H1 (cell line): ENCODE data around the gene MAN1C1. TPM values are rescaled to one million over a fixed set of nuclear protein-coding genes. Genes with fewer than 3 reads are reported as not detected.

Experiments used
- CTCF ChIA-PET: fragments of 300-600 bp; sonication (Branson Sonifier 250); formaldehyde crosslinking; loops from one replicate; lab custom pipeline; 2021; ENCODE audit not compliant: partially characterized antibody; lab: Charles Lee
- POLR2A ChIA-PET: fragments of 300-600 bp; sonication (Branson Sonifier 250); formaldehyde crosslinking; loops from one replicate; lab custom pipeline; 2021; ENCODE audit warnings: inconsistent platforms; ENCODE audit not compliant: partially characterized antibody; lab: Charles Lee
- DNase-seq, 2 experiments: peaks; one replicate each; pipeline versions ENCODE4 v3.0.0 to v3.0.0-alpha.2; 2010 to 2022; ENCODE audit warnings: low spot score in 2 of 2, low read depth in 1 of 2, mixed read lengths in 1 of 2
- FAIRE-seq: peaks from 2 replicates; lab custom pipeline; 2011; peaks lifted over from hg19 to GRCh38; lab: Jason Lieb, UNC
- H2AFZ ChIP-seq: 2 replicates; pipeline ENCODE4 v1.8.1; 2012; ENCODE audit warnings: low read length, inconsistent platforms
- H2AK5ac ChIP-seq: 2 replicates; pipeline ENCODE4 v1.6.1; 2013; ENCODE audit warnings: low read depth, low read length
- H2BK120ac ChIP-seq: replicated peaks from 2 replicates; pipeline ENCODE3; 2013; ENCODE audit warnings: low read depth, low read length, inconsistent platforms
- H2BK12ac ChIP-seq: 2 replicates; pipeline ENCODE4 v1.6.1; 2013; ENCODE audit warnings: low read depth, low read length
- H2BK15ac ChIP-seq: 2 replicates; pipeline ENCODE4 v1.6.1; 2013; ENCODE audit warnings: low read length
- H2BK20ac ChIP-seq: 2 replicates; pipeline ENCODE4 v1.6.1; 2013; ENCODE audit warnings: low read length
- H2BK5ac ChIP-seq: 2 replicates; pipeline ENCODE4 v1.6.1; 2013; ENCODE audit warnings: low read depth, low read length
- H3K14ac ChIP-seq: 2 replicates; pipeline ENCODE4 v1.6.1; 2013; ENCODE audit warnings: inconsistent platforms; ENCODE audit not compliant: insufficient read length
- H3K18ac ChIP-seq: 2 replicates; pipeline ENCODE4 v1.6.1; 2013; ENCODE audit warnings: low read length; ENCODE audit errors: extremely low read depth
- H3K23ac ChIP-seq: 2 replicates; pipeline ENCODE4 v1.6.1; 2013; ENCODE audit warnings: inconsistent platforms; ENCODE audit not compliant: insufficient read length
- H3K23me2 ChIP-seq: 2 replicates; pipeline ENCODE4 v1.6.1; 2013; ENCODE audit warnings: low read depth, low read length
- H3K27ac ChIP-seq: 2 replicates; pipeline ENCODE4 v1.6.1; 2011; ENCODE audit warnings: low read depth, low read length, inconsistent platforms
- H3K27me3 ChIP-seq, 4 experiments: replicated peaks in 1 of 4; 1 replicate in 1 of 4; 2 replicates in 3 of 4; pipeline versions ENCODE4 v1.6.1 to v1.8.1; 2011 to 2013; ENCODE audit warnings: low read length in 3 of 4, mild to moderate bottlenecking in 3 of 4, inconsistent platforms in 2 of 4, mixed read lengths in 2 of 4, moderate library complexity in 1 of 4; ENCODE audit not compliant: control insufficient read depth in 3 of 4, insufficient read depth in 3 of 4; ENCODE audit errors: extremely low read depth in 1 of 4
- H3K36me3 ChIP-seq, 4 experiments: 2 replicates each; pipeline versions ENCODE4 v1.6.1 to v1.8.1; 2011 to 2013; ENCODE audit warnings: mild to moderate bottlenecking in 4 of 4, low read length in 3 of 4, moderate library complexity in 2 of 4, control low read depth in 1 of 4, inconsistent platforms in 1 of 4; ENCODE audit not compliant: insufficient read depth in 4 of 4, control insufficient read depth in 2 of 4
- H3K4ac ChIP-seq: replicated peaks from 2 replicates; pipeline ENCODE3; 2013; ENCODE audit warnings: low read length, low read depth, mixed read lengths, inconsistent platforms; ENCODE audit not compliant: insufficient read length
- H3K4me1 ChIP-seq, 4 experiments: replicated peaks in 1 of 4; 1 replicate in 1 of 4; 2 replicates in 3 of 4; pipeline versions ENCODE4 v1.6.1 to v1.8.1; 2011 to 2013; ENCODE audit warnings: low read length in 3 of 4, inconsistent platforms in 2 of 4, mixed read lengths in 1 of 4; ENCODE audit not compliant: insufficient read depth in 4 of 4, control insufficient read depth in 3 of 4
- H3K4me2 ChIP-seq, 2 experiments: 2 replicates each; pipeline versions ENCODE4 v1.6.1 to v1.8.1; 2011 to 2013; ENCODE audit warnings: low read depth in 2 of 2, low read length in 2 of 2, control low read depth in 1 of 2, inconsistent platforms in 1 of 2, mild to moderate bottlenecking in 1 of 2; ENCODE audit not compliant: insufficient read depth in 1 of 2
- H3K4me3 ChIP-seq, 4 experiments: fragments of 200-600, 300-600 bp in 1 of 4; sonication (generic), shearing (Covaris generic), sonication (Bioruptor Twin) in 1 of 4; 2 replicates each; pipeline versions ENCODE4 v1.5.1 to v1.8.1; 2011 to 2016; ENCODE audit warnings: low read length in 4 of 4, low read depth in 3 of 4, control low read depth in 2 of 4, inconsistent platforms in 2 of 4, mild to moderate bottlenecking in 2 of 4, mixed read lengths in 1 of 4, moderate library complexity in 1 of 4; ENCODE audit not compliant: insufficient read depth in 2 of 4; ENCODE audit errors: extremely low read depth in 1 of 4
- H3K56ac ChIP-seq: replicated peaks from 2 replicates; pipeline ENCODE3; 2013; ENCODE audit warnings: low read depth, mild to moderate bottlenecking, mixed read lengths, low read length, inconsistent platforms; ENCODE audit not compliant: insufficient read length
- H3K79me1 ChIP-seq: 2 replicates; pipeline ENCODE4 v1.6.1; 2013; ENCODE audit warnings: low read depth, low read length, control low read depth
- H3K79me2 ChIP-seq, 2 experiments: 2 replicates each; pipeline versions ENCODE4 v1.6.1 to v1.8.1; 2012 to 2013; ENCODE audit warnings: low read length in 2 of 2, mild to moderate bottlenecking in 2 of 2, inconsistent platforms in 1 of 2; ENCODE audit not compliant: insufficient read depth in 2 of 2, control insufficient read depth in 1 of 2
- H3K9ac ChIP-seq, 4 experiments: replicated peaks in 1 of 4; 1 replicate in 1 of 4; 2 replicates in 3 of 4; pipeline versions ENCODE4 v1.6.1 to v1.8.1; 2011 to 2013; ENCODE audit warnings: low read depth in 3 of 4, low read length in 3 of 4, control low read depth in 2 of 4, mild to moderate bottlenecking in 2 of 4, moderate library complexity in 2 of 4, inconsistent platforms in 1 of 4; ENCODE audit errors: extremely low read depth in 1 of 4
- H3K9me3 ChIP-seq, 2 experiments: 2 replicates each; pipeline versions ENCODE4 v1.6.1 to v1.8.1; 2012 to 2013; ENCODE audit warnings: mild to moderate bottlenecking in 2 of 2, moderate library complexity in 2 of 2, control low read depth in 1 of 2, inconsistent platforms in 1 of 2, low read depth in 1 of 2, low read length in 1 of 2, mixed read lengths in 1 of 2; ENCODE audit not compliant: insufficient read depth in 2 of 2
- H4K20me1 ChIP-seq, 2 experiments: replicated peaks in 1 of 2; 2 replicates each; pipeline versions ENCODE3 to v1.8.1; 2011 to 2013; ENCODE audit warnings: inconsistent platforms in 2 of 2, low read length in 2 of 2, mild to moderate bottlenecking in 1 of 2; ENCODE audit not compliant: insufficient read depth in 2 of 2, control insufficient read depth in 1 of 2
- H4K5ac ChIP-seq: 2 replicates; pipeline ENCODE4 v1.6.1; 2013; ENCODE audit warnings: low read length, low read depth, mixed read lengths, inconsistent platforms; ENCODE audit not compliant: insufficient read length
- H4K8ac ChIP-seq: 2 replicates; pipeline ENCODE4 v1.8.0; 2013; ENCODE audit warnings: mild to moderate bottlenecking, moderate library complexity, low read length, inconsistent platforms; ENCODE audit not compliant: insufficient read depth; ENCODE audit errors: extremely low read depth
- H4K91ac ChIP-seq: replicated peaks from 2 replicates; pipeline ENCODE3; 2013; ENCODE audit warnings: low read length, mixed read lengths, inconsistent platforms; ENCODE audit not compliant: insufficient read length
- EP300 ChIP-seq, 2 experiments: IDR thresholded peaks; 1 replicate in 1 of 2; 2 replicates in 1 of 2; pipeline ENCODE4 v1.6.1; 2011 to 2012; ENCODE audit warnings: low read depth in 2 of 2, low read length in 2 of 2, mild to moderate bottlenecking in 2 of 2, borderline replicate concordance in 1 of 2, inconsistent platforms in 1 of 2, moderate library complexity in 1 of 2
- KDM5A ChIP-seq: fragments of 200-600 bp; IDR thresholded peaks from 2 replicates; pipeline ENCODE4 v1.7.1; 2012; ENCODE audit warnings: mild to moderate bottlenecking, low read length, inconsistent platforms, mixed read lengths
- WGBS, 2 experiments: shearing (Covaris generic) in 1 of 2; methylation state at CpG; one replicate each; pipeline versions ENCODE4 v1.1.6 to v1.1.7; 2013 to 2015; ENCODE audit warnings: low lambda C conversion rate in 2 of 2, mixed read lengths in 2 of 2, inconsistent platforms in 1 of 2, low coverage in 1 of 2, missing lambda C conversion rate in 1 of 2; ENCODE audit not compliant: insufficient replicate concordance in 2 of 2, insufficient coverage in 1 of 2, insufficient read length in 1 of 2; ENCODE audit errors: extremely low coverage in 1 of 2, missing lambda C conversion rate in 1 of 2; 5-methylcytosine and 5-hydroxymethylcytosine counted together
- polyA plus RNA-seq, 7 experiments: library from polyadenylated mRNA; depleted of rRNA in 3 of 7; stranded (reverse) in 5 of 7; unstranded in 2 of 7; fragments of >200 nt in 5 of 7; fragments of 200-250 nt in 2 of 7; gene quantifications; 1 replicate in 5 of 7; 2 replicates in 1 of 7; 4 replicates in 1 of 7; pipeline versions ENCODE4 v1.2.1 to v1.2.3, GENCODE V29; 2011 to 2013; ENCODE audit warnings: missing spikeins in 2 of 7, mixed read lengths in 2 of 7
- total RNA-seq: library from RNA; stranded (reverse); fragmentation: NEBNext Ultra II Directional; extraction: Animal tissue kit (Norgen Biotek cat#: 25700); gene quantifications from 2 replicates; pipeline ENCODE4 v1.2.1, GENCODE V29; 2021
- TF ChIP-seq, protein P1 (sequence below): IDR thresholded peaks from 2 replicates; pipeline ENCODE4 v1.6.1; 2011; ENCODE audit warnings: low read length, improper control_type of control experiment

MAN1C1 gene
- total and polyA plus RNA-seq, 2 of the 8 experiments (the other 6 are each of a cell fraction or from before 2014, with no cell fraction given), result 7.8 to 15.2 TPM

DNA sequence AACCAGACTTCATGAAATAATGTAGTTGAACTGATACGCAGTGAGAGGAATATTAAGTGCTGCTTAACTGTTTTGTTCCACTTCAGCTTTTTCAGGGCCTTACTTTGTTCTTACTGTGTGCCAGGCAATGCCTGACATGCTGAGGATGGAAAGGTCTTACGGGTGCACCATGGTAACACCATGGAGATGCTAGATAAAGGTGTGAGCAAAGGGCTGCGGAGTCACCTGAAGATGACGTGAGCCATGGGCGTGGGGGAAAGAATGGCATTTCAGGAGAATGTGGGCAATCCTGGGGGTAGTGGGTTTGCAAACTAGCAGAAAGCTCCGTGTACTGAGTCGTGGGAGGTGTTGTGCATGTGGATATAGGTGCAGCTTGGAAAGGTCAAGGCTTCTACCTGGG, 27.3 kb downstream of the MAN1C1 start:
- Histone ChIP-seq H3K36me3 (no peaks in the 10 kb centered on the region), H4K8ac (no peak overlapping the region), H2BK120ac (no peak overlapping the region), H3K9ac (no peak overlapping the region), H3K23me2 (no peaks in the 10 kb centered on the region), H4K5ac (no peak overlapping the region), H3K4me3 (no peak overlapping the region), H2AFZ (no peak overlapping the region), H3K9me3 (no peaks in the 10 kb centered on the region), H3K4me2 (no peak overlapping the region), H3K14ac (no peak overlapping the region), H4K91ac (no peak overlapping the region), H2BK5ac (no peak overlapping the region), H4K20me1 (peaks cover 2% of the 10 kb centered on the region in 2 experiments), H3K56ac (no peak overlapping the region), H3K18ac (no peak overlapping the region), H3K27me3 (no peaks in the 10 kb centered on the region; a peak in 2 of 7 replicates), H2BK12ac (no peak overlapping the region), H3K27ac (no peak overlapping the region), H3K4me1 (peaks cover 0 to 4% (median under 1%) of the 10 kb centered on the region in 4 experiments; a peak in 2 of 7 replicates), H3K79me1 (0 out of 2 replicates have a peak, but pooled peaks cover 5% of the 10 kb centered on the region), H3K4ac (no peak overlapping the region), H3K79me2 (no peaks in the 10 kb centered on the region), H2AK5ac (no peak overlapping the region), H2BK20ac (no peak overlapping the region), H3K23ac (no peak overlapping the region), H2BK15ac (no peak overlapping the region)
- FAIRE-seq, result no peak
- ChIA-PET POLR2A (no interaction called here), CTCF (interaction anchor here (0.8 to 2.7 kb wide), 6 partner anchors 11 to 152 kb away, joined by 3 to 11 read pairs (median 5); no protein-coding TSS in a partner anchor)
- 90% methylated on average over 7 of the region's 7 CpGs; no CpG with 5 or more reads in 1 of the 2 experiments for WGBS, 2 experiments
- DNase-seq, result peak in 1 of 2 experiments; percentile 32
- TF ChIP-seq, protein P1, sequence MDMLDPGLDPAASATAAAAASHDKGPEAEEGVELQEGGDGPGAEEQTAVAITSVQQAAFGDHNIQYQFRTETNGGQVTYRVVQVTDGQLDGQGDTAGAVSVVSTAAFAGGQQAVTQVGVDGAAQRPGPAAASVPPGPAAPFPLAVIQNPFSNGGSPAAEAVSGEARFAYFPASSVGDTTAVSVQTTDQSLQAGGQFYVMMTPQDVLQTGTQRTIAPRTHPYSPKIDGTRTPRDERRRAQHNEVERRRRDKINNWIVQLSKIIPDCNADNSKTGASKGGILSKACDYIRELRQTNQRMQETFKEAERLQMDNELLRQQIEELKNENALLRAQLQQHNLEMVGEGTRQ, result no peak
- TF ChIP-seq KDM5A, result no peak
- TF ChIP-seq EP300 (IDR thresholded peaks at IDR 0.05; ENCODE audit: borderline replicate concordance in 1 of 2, low read depth in 2 of 2, low read length in 2 of 2), result no peak
